H1 (cell line): ENCODE measurements around the gene ZFYVE1. TPM values are rescaled to one million over a fixed set of nuclear protein-coding genes. Genes with fewer than 3 reads are reported as not detected.
A peak's percentile ranks its signal among the peaks of the same experiment; 100 is the strongest.

Experiments
- CTCF ChIA-PET: fragments of 300-600 bp; sonication (Branson Sonifier 250); formaldehyde crosslinking; loops from one replicate; lab custom pipeline; 2021; ENCODE audit not compliant: partially characterized antibody; lab: Charles Lee
- POLR2A ChIA-PET: fragments of 300-600 bp; sonication (Branson Sonifier 250); formaldehyde crosslinking; loops from one replicate; lab custom pipeline; 2021; ENCODE audit warnings: inconsistent platforms; ENCODE audit not compliant: partially characterized antibody; lab: Charles Lee
- DNase-seq, 2 experiments: peaks; one replicate each; pipeline versions ENCODE4 v3.0.0 to v3.0.0-alpha.2; 2010 to 2022; ENCODE audit warnings: low spot score in 2 of 2, low read depth in 1 of 2, mixed read lengths in 1 of 2
- FAIRE-seq: peaks from 2 replicates; lab custom pipeline; 2011; peaks lifted over from hg19 to GRCh38; lab: Jason Lieb, UNC
- H2AFZ ChIP-seq: 2 replicates; pipeline ENCODE4 v1.8.1; 2012; ENCODE audit warnings: low read length, inconsistent platforms
- H2AK5ac ChIP-seq: 2 replicates; pipeline ENCODE4 v1.6.1; 2013; ENCODE audit warnings: low read depth, low read length
- H2BK120ac ChIP-seq: replicated peaks from 2 replicates; pipeline ENCODE3; 2013; ENCODE audit warnings: low read depth, low read length, inconsistent platforms
- H2BK12ac ChIP-seq: 2 replicates; pipeline ENCODE4 v1.6.1; 2013; ENCODE audit warnings: low read depth, low read length
- H2BK15ac ChIP-seq: 2 replicates; pipeline ENCODE4 v1.6.1; 2013; ENCODE audit warnings: low read length
- H2BK20ac ChIP-seq: 2 replicates; pipeline ENCODE4 v1.6.1; 2013; ENCODE audit warnings: low read length
- H2BK5ac ChIP-seq: 2 replicates; pipeline ENCODE4 v1.6.1; 2013; ENCODE audit warnings: low read depth, low read length
- H3K14ac ChIP-seq: 2 replicates; pipeline ENCODE4 v1.6.1; 2013; ENCODE audit warnings: inconsistent platforms; ENCODE audit not compliant: insufficient read length
- H3K18ac ChIP-seq: 2 replicates; pipeline ENCODE4 v1.6.1; 2013; ENCODE audit warnings: low read length; ENCODE audit errors: extremely low read depth
- H3K23ac ChIP-seq: 2 replicates; pipeline ENCODE4 v1.6.1; 2013; ENCODE audit warnings: inconsistent platforms; ENCODE audit not compliant: insufficient read length
- H3K23me2 ChIP-seq: 2 replicates; pipeline ENCODE4 v1.6.1; 2013; ENCODE audit warnings: low read depth, low read length
- H3K27ac ChIP-seq: 2 replicates; pipeline ENCODE4 v1.6.1; 2011; ENCODE audit warnings: low read depth, low read length, inconsistent platforms
- H3K27me3 ChIP-seq, 4 experiments: replicated peaks in 1 of 4; 1 replicate in 1 of 4; 2 replicates in 3 of 4; pipeline versions ENCODE4 v1.6.1 to v1.8.1; 2011 to 2013; ENCODE audit warnings: low read length in 3 of 4, mild to moderate bottlenecking in 3 of 4, inconsistent platforms in 2 of 4, mixed read lengths in 2 of 4, moderate library complexity in 1 of 4; ENCODE audit not compliant: control insufficient read depth in 3 of 4, insufficient read depth in 3 of 4; ENCODE audit errors: extremely low read depth in 1 of 4
- H3K36me3 ChIP-seq, 4 experiments: 2 replicates each; pipeline versions ENCODE4 v1.6.1 to v1.8.1; 2011 to 2013; ENCODE audit warnings: mild to moderate bottlenecking in 4 of 4, low read length in 3 of 4, moderate library complexity in 2 of 4, control low read depth in 1 of 4, inconsistent platforms in 1 of 4; ENCODE audit not compliant: insufficient read depth in 4 of 4, control insufficient read depth in 2 of 4
- H3K4ac ChIP-seq: replicated peaks from 2 replicates; pipeline ENCODE3; 2013; ENCODE audit warnings: low read length, low read depth, mixed read lengths, inconsistent platforms; ENCODE audit not compliant: insufficient read length
- H3K4me1 ChIP-seq, 4 experiments: replicated peaks in 1 of 4; 1 replicate in 1 of 4; 2 replicates in 3 of 4; pipeline versions ENCODE4 v1.6.1 to v1.8.1; 2011 to 2013; ENCODE audit warnings: low read length in 3 of 4, inconsistent platforms in 2 of 4, mixed read lengths in 1 of 4; ENCODE audit not compliant: insufficient read depth in 4 of 4, control insufficient read depth in 3 of 4
- H3K4me2 ChIP-seq, 2 experiments: 2 replicates each; pipeline versions ENCODE4 v1.6.1 to v1.8.1; 2011 to 2013; ENCODE audit warnings: low read depth in 2 of 2, low read length in 2 of 2, control low read depth in 1 of 2, inconsistent platforms in 1 of 2, mild to moderate bottlenecking in 1 of 2; ENCODE audit not compliant: insufficient read depth in 1 of 2
- H3K4me3 ChIP-seq, 4 experiments: fragments of 200-600, 300-600 bp in 1 of 4; sonication (generic), shearing (Covaris generic), sonication (Bioruptor Twin) in 1 of 4; 2 replicates each; pipeline versions ENCODE4 v1.5.1 to v1.8.1; 2011 to 2016; ENCODE audit warnings: low read length in 4 of 4, low read depth in 3 of 4, control low read depth in 2 of 4, inconsistent platforms in 2 of 4, mild to moderate bottlenecking in 2 of 4, mixed read lengths in 1 of 4, moderate library complexity in 1 of 4; ENCODE audit not compliant: insufficient read depth in 2 of 4; ENCODE audit errors: extremely low read depth in 1 of 4
- H3K56ac ChIP-seq: replicated peaks from 2 replicates; pipeline ENCODE3; 2013; ENCODE audit warnings: low read depth, mild to moderate bottlenecking, mixed read lengths, low read length, inconsistent platforms; ENCODE audit not compliant: insufficient read length
- H3K79me1 ChIP-seq: 2 replicates; pipeline ENCODE4 v1.6.1; 2013; ENCODE audit warnings: low read depth, low read length, control low read depth
- H3K79me2 ChIP-seq, 2 experiments: 2 replicates each; pipeline versions ENCODE4 v1.6.1 to v1.8.1; 2012 to 2013; ENCODE audit warnings: low read length in 2 of 2, mild to moderate bottlenecking in 2 of 2, inconsistent platforms in 1 of 2; ENCODE audit not compliant: insufficient read depth in 2 of 2, control insufficient read depth in 1 of 2
- H3K9ac ChIP-seq, 4 experiments: replicated peaks in 1 of 4; 1 replicate in 1 of 4; 2 replicates in 3 of 4; pipeline versions ENCODE4 v1.6.1 to v1.8.1; 2011 to 2013; ENCODE audit warnings: low read depth in 3 of 4, low read length in 3 of 4, control low read depth in 2 of 4, mild to moderate bottlenecking in 2 of 4, moderate library complexity in 2 of 4, inconsistent platforms in 1 of 4; ENCODE audit errors: extremely low read depth in 1 of 4
- H3K9me3 ChIP-seq, 2 experiments: 2 replicates each; pipeline versions ENCODE4 v1.6.1 to v1.8.1; 2012 to 2013; ENCODE audit warnings: mild to moderate bottlenecking in 2 of 2, moderate library complexity in 2 of 2, control low read depth in 1 of 2, inconsistent platforms in 1 of 2, low read depth in 1 of 2, low read length in 1 of 2, mixed read lengths in 1 of 2; ENCODE audit not compliant: insufficient read depth in 2 of 2
- H4K20me1 ChIP-seq, 2 experiments: replicated peaks in 1 of 2; 2 replicates each; pipeline versions ENCODE3 to v1.8.1; 2011 to 2013; ENCODE audit warnings: inconsistent platforms in 2 of 2, low read length in 2 of 2, mild to moderate bottlenecking in 1 of 2; ENCODE audit not compliant: insufficient read depth in 2 of 2, control insufficient read depth in 1 of 2
- H4K5ac ChIP-seq: 2 replicates; pipeline ENCODE4 v1.6.1; 2013; ENCODE audit warnings: low read length, low read depth, mixed read lengths, inconsistent platforms; ENCODE audit not compliant: insufficient read length
- H4K8ac ChIP-seq: 2 replicates; pipeline ENCODE4 v1.8.0; 2013; ENCODE audit warnings: mild to moderate bottlenecking, moderate library complexity, low read length, inconsistent platforms; ENCODE audit not compliant: insufficient read depth; ENCODE audit errors: extremely low read depth
- H4K91ac ChIP-seq: replicated peaks from 2 replicates; pipeline ENCODE3; 2013; ENCODE audit warnings: low read length, mixed read lengths, inconsistent platforms; ENCODE audit not compliant: insufficient read length
- ATF2 ChIP-seq: IDR thresholded peaks from 2 replicates; pipeline ENCODE4 v1.6.1; 2012; ENCODE audit warnings: low read length, inconsistent platforms
- E2F6 ChIP-seq: IDR thresholded peaks from 2 replicates; pipeline ENCODE4 v1.6.1; 2012; ENCODE audit warnings: inconsistent platforms
- GTF2F1 ChIP-seq: IDR thresholded peaks from 2 replicates; pipeline ENCODE4 v1.6.1; 2012; ENCODE audit warnings: low read depth, low read length, improper control_type of control experiment, borderline replicate concordance
- YY1 ChIP-seq: IDR thresholded peaks from 2 replicates; pipeline ENCODE4 v1.6.1; 2011; ENCODE audit warnings: low read depth, mild to moderate bottlenecking, low read length
- WGBS, 2 experiments: shearing (Covaris generic) in 1 of 2; methylation state at CpG; one replicate each; pipeline versions ENCODE4 v1.1.6 to v1.1.7; 2013 to 2015; ENCODE audit warnings: low lambda C conversion rate in 2 of 2, mixed read lengths in 2 of 2, inconsistent platforms in 1 of 2, low coverage in 1 of 2, missing lambda C conversion rate in 1 of 2; ENCODE audit not compliant: insufficient replicate concordance in 2 of 2, insufficient coverage in 1 of 2, insufficient read length in 1 of 2; ENCODE audit errors: extremely low coverage in 1 of 2, missing lambda C conversion rate in 1 of 2; 5-methylcytosine and 5-hydroxymethylcytosine counted together
- polyA plus RNA-seq, 7 experiments: library from polyadenylated mRNA; depleted of rRNA in 3 of 7; stranded (reverse) in 5 of 7; unstranded in 2 of 7; fragments of >200 nt in 5 of 7; fragments of 200-250 nt in 2 of 7; gene quantifications; 1 replicate in 5 of 7; 2 replicates in 1 of 7; 4 replicates in 1 of 7; pipeline versions ENCODE4 v1.2.1 to v1.2.3, GENCODE V29; 2011 to 2013; ENCODE audit warnings: missing spikeins in 2 of 7, mixed read lengths in 2 of 7
- total RNA-seq: library from RNA; stranded (reverse); fragmentation: NEBNext Ultra II Directional; extraction: Animal tissue kit (Norgen Biotek cat#: 25700); gene quantifications from 2 replicates; pipeline ENCODE4 v1.2.1, GENCODE V29; 2021

The ZFYVE1 gene
- total and polyA plus RNA-seq, 2 of the 8 experiments (the other 6 are each of a cell fraction or from before 2014, with no cell fraction given): 9.8 to 12.5 TPM

GRCh38 chr14:72978856-72979255, 48.0 kb downstream of the ZFYVE1 start:
- no peak overlapping the region for H4K8ac ChIP-seq
- no peak overlapping the region for H2AK5ac ChIP-seq
- no peak overlapping the region for H4K5ac ChIP-seq
- no peak overlapping the region for H3K18ac ChIP-seq
- no peaks in the 10 kb centered on the region for H3K23me2 ChIP-seq
- no peak overlapping the region for H3K4ac ChIP-seq
- no peak overlapping the region for H2BK20ac ChIP-seq
- H3K23ac ChIP-seq: no peak overlapping the region
- H3K79me2 ChIP-seq: no peaks in the 10 kb centered on the region
- no peaks in the 10 kb centered on the region for H3K9me3 ChIP-seq
- H3K4me1 ChIP-seq: peaks cover 2 to 11% (median 3%) of the 10 kb centered on the region in 4 experiments; a peak in 6 of 7 replicates
- no peaks in the 10 kb centered on the region; the same call in 1 of the 2 replicates for H3K79me1 ChIP-seq
- DNase-seq (no peak), FAIRE-seq (no peak)
- H3K4me3 ChIP-seq: no peak overlapping the region
- H4K91ac ChIP-seq: no peak overlapping the region
- H2BK12ac ChIP-seq: no peak overlapping the region; the same call in 1 of the 2 replicates
- ChIA-PET CTCF (no interaction called here), POLR2A (interaction anchor here (1.5 kb wide), 1 partner anchor 79 kb away, joined by 5 read pairs; the partner anchor contains the start of gene RBM25)
- no peak overlapping the region for H2BK5ac ChIP-seq
- H2BK15ac ChIP-seq: 0 out of 2 replicates have a peak overlapping the region, but pooled peaks have one; percentile 5
- no peak overlapping the region for H3K56ac ChIP-seq
- H3K4me2 ChIP-seq: no peak overlapping the region
- no peak overlapping the region for H3K27ac ChIP-seq
- H3K9ac ChIP-seq: no peak overlapping the region
- peaks cover 2% of the 10 kb centered on the region in 2 experiments for H4K20me1 ChIP-seq
- peaks cover 2 to 22% (median 5%) of the 10 kb centered on the region in 4 experiments; a peak in 4 of 8 replicates for H3K36me3 ChIP-seq
- no peak overlapping the region for H3K14ac ChIP-seq
- H3K27me3 ChIP-seq: no peaks in the 10 kb centered on the region
- 94% methylated on average over 9 of the region's 9 CpGs; no CpG with 5 or more reads in 1 of the 2 experiments for WGBS, 2 experiments
- no peak overlapping the region for H2BK120ac ChIP-seq
- no peak overlapping the region for H2AFZ ChIP-seq
- TF ChIP-seq YY1: no peak
- no peak for TF ChIP-seq ATF2
- no peak for TF ChIP-seq E2F6
- TF ChIP-seq GTF2F1: no peak
